Liver (tissue), 9 donors: Measurements from ENCODE around the gene KCNJ1. TPM values are rescaled to one million over a fixed set of nuclear protein-coding genes. Genes with fewer than 3 reads are reported as not detected.

Experiments
- DNase-seq: peaks from one replicate; pipeline ENCODE4 v3.0.0-alpha.2; 2017; ENCODE audit warnings: low spot score
- H3K27ac ChIP-seq, 2 donors: one replicate each; pipeline ENCODE4 v1.7.0; 2013; ENCODE audit warnings: inconsistent platforms in 2 of 2, low read length in 2 of 2, control low read depth in 1 of 2, low read depth in 1 of 2, mild to moderate bottlenecking in 1 of 2
- H3K27me3 ChIP-seq, 4 donors: one replicate each; pipeline versions ENCODE4 v1.6.1 to v1.7.0; 2013; ENCODE audit warnings: low read length in 3 of 4, inconsistent platforms in 1 of 4, mild to moderate bottlenecking in 1 of 4, moderate library complexity in 1 of 4; ENCODE audit not compliant: control insufficient read depth in 4 of 4, insufficient read depth in 4 of 4
- H3K36me3 ChIP-seq, 4 donors: one replicate each; pipeline versions ENCODE4 v1.6.1 to v1.7.0; 2013; ENCODE audit warnings: low read length in 3 of 4, mild to moderate bottlenecking in 3 of 4, low read depth in 1 of 4, moderate library complexity in 1 of 4; ENCODE audit not compliant: control insufficient read depth in 4 of 4, insufficient read depth in 3 of 4
- H3K4me1 ChIP-seq, 4 donors: one replicate each; pipeline versions ENCODE4 v1.6.1 to v1.7.0; 2013; ENCODE audit warnings: low read length in 3 of 4, mild to moderate bottlenecking in 3 of 4, moderate library complexity in 1 of 4; ENCODE audit not compliant: control insufficient read depth in 4 of 4, insufficient read depth in 4 of 4
- H3K4me3 ChIP-seq, 3 donors: one replicate each; pipeline versions ENCODE4 v1.6.1 to v1.7.0; 2013; ENCODE audit warnings: low read length in 3 of 3, control low read depth in 1 of 3, low read depth in 1 of 3, mild to moderate bottlenecking in 1 of 3
- H3K9ac ChIP-seq, 2 donors: one replicate each; pipeline ENCODE4 v1.7.0; 2013; ENCODE audit warnings: low read length in 2 of 2, mild to moderate bottlenecking in 2 of 2, moderate library complexity in 2 of 2, control low read depth in 1 of 2, low read depth in 1 of 2
- H3K9me3 ChIP-seq, 4 donors: one replicate each; pipeline versions ENCODE4 v1.6.1 to v1.7.0; 2013; ENCODE audit warnings: low read length in 3 of 4; ENCODE audit not compliant: control insufficient read depth in 4 of 4
- EGR1 ChIP-seq, 2 donors: IDR thresholded peaks; 2 replicates each; pipeline ENCODE4 v1.6.1; 2016 to 2018; ENCODE audit warnings: antibody characterized with exemption in 2 of 2, low read depth in 2 of 2
- FOXA1 ChIP-seq: IDR thresholded peaks from 2 replicates; pipeline ENCODE4 v1.6.1; 2016; ENCODE audit warnings: antibody characterized with exemption
- FOXA2 ChIP-seq: IDR thresholded peaks from 2 replicates; pipeline ENCODE4 v1.6.1; 2016; ENCODE audit warnings: antibody characterized with exemption
- GABPA ChIP-seq, 2 donors: IDR thresholded peaks in 1 of 2; conservative IDR thresholded peaks in 1 of 2; 2 replicates each; pipeline ENCODE4 v1.6.1; 2016; ENCODE audit warnings: antibody characterized with exemption in 2 of 2, mild to moderate bottlenecking in 1 of 2, moderate library complexity in 1 of 2
- HNF4G ChIP-seq: IDR thresholded peaks from 2 replicates; pipeline ENCODE4 v1.6.1; 2016; ENCODE audit warnings: antibody characterized with exemption
- JUND ChIP-seq, 2 donors: IDR thresholded peaks; 2 replicates each; pipeline ENCODE4 v1.6.1; 2016; ENCODE audit warnings: antibody characterized with exemption in 2 of 2
- NR2F2 ChIP-seq: IDR thresholded peaks from 2 replicates; pipeline ENCODE4 v1.6.1; 2016; ENCODE audit warnings: antibody characterized with exemption
- RAD21 ChIP-seq, 2 donors: IDR thresholded peaks; 2 replicates each; pipeline ENCODE4 v1.6.1; 2016; ENCODE audit warnings: antibody characterized with exemption in 2 of 2, mild to moderate bottlenecking in 2 of 2
- RXRA ChIP-seq, 2 donors: IDR thresholded peaks; 2 replicates each; pipeline ENCODE4 v1.6.1; 2017 to 2018; ENCODE audit warnings: antibody characterized with exemption in 2 of 2, mild to moderate bottlenecking in 1 of 2
- SP1 ChIP-seq: IDR thresholded peaks from 2 replicates; pipeline ENCODE4 v1.6.1; 2018; ENCODE audit warnings: antibody characterized with exemption, mild to moderate bottlenecking
- TAF1 ChIP-seq: conservative IDR thresholded peaks from 2 replicates; pipeline ENCODE4 v1.6.1; 2016; ENCODE audit warnings: antibody characterized with exemption, mild to moderate bottlenecking
- YY1 ChIP-seq: IDR thresholded peaks from 2 replicates; pipeline ENCODE4 v1.6.1; 2016; ENCODE audit warnings: antibody characterized with exemption, mild to moderate bottlenecking
- WGBS: extraction: QIAGEN DNeasy Blood & Tissue Kit; methylation state at CpG from one replicate; pipeline ENCODE4 v1.1.7; 2013; 5-methylcytosine and 5-hydroxymethylcytosine counted together
- polyA plus RNA-seq, 2 donors: library from polyadenylated mRNA; stranded (reverse) in 1 of 2; unstranded in 1 of 2; fragments of 200-250 nt in 1 of 2; fragments of >200 nt in 1 of 2; fragmentation: Nextera tagmentation in 1 of 2; extraction: Ambion mirVana in 1 of 2; gene quantifications; one replicate each; pipeline versions ENCODE4 v1.2.1 to v1.2.3, GENCODE V29; 2013 to 2015
- total RNA-seq, 2 donors: library from RNA; depleted of rRNA; stranded (reverse); fragments of >200 nt; gene quantifications; one replicate each; pipeline ENCODE4 v1.2.3, GENCODE V29; 2014
- TF ChIP-seq, protein P1 (sequence below): IDR thresholded peaks from 2 replicates; pipeline ENCODE4 v1.6.1; 2016; ENCODE audit warnings: antibody characterized with exemption
- TF ChIP-seq, protein P2 (sequence below): fragments of 150-350 bp; IDR thresholded peaks from 2 replicates; pipeline ENCODE4 v1.5.1; 2017; ENCODE audit warnings: improper control_type of control experiment, low read depth, low read length; ENCODE audit not compliant: missing input control
- TF ChIP-seq, protein P3 (sequence below): IDR thresholded peaks from 2 replicates; pipeline ENCODE4 v1.6.1; 2016; ENCODE audit warnings: antibody characterized with exemption, mild to moderate bottlenecking
- TF ChIP-seq, protein P4 (sequence below): IDR thresholded peaks from 2 replicates; pipeline ENCODE4 v1.6.1; 2016; ENCODE audit warnings: antibody characterized with exemption
- donor health status: healthy.
- donor health status: healthy.
- donor health status: healthy.
- donor health status: healthy.
- donor health status: healthy.

KCNJ1 gene
- total and polyA plus RNA-seq, 4 donors: 0.14 to 0.23 TPM; not detected in 2

DNA sequence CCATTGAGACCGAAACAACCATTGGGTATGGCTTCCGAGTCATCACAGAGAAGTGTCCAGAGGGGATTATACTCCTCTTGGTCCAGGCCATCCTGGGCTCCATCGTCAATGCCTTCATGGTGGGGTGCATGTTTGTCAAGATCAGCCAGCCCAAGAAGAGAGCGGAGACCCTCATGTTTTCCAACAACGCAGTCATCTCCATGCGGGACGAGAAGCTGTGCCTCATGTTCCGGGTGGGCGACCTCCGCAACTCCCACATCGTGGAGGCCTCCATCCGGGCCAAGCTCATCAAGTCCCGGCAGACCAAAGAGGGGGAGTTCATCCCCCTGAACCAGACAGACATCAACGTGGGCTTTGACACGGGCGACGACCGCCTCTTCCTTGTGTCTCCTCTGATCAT is 44.6 kb upstream of the KCNJ1 start:
- Histone ChIP-seq H3K27me3 (peaks cover 0 to 1% (median 0%) of the 10 kb centered on the region in 4 donors), H3K27ac (no peak overlapping the region), H3K9ac (no peak overlapping the region), H3K4me1 (no peaks in the 10 kb centered on the region), H3K4me3 (no peak overlapping the region), H3K9me3 (no peaks in the 10 kb centered on the region), H3K36me3 (no peaks in the 10 kb centered on the region)
- TF ChIP-seq, protein P1, sequence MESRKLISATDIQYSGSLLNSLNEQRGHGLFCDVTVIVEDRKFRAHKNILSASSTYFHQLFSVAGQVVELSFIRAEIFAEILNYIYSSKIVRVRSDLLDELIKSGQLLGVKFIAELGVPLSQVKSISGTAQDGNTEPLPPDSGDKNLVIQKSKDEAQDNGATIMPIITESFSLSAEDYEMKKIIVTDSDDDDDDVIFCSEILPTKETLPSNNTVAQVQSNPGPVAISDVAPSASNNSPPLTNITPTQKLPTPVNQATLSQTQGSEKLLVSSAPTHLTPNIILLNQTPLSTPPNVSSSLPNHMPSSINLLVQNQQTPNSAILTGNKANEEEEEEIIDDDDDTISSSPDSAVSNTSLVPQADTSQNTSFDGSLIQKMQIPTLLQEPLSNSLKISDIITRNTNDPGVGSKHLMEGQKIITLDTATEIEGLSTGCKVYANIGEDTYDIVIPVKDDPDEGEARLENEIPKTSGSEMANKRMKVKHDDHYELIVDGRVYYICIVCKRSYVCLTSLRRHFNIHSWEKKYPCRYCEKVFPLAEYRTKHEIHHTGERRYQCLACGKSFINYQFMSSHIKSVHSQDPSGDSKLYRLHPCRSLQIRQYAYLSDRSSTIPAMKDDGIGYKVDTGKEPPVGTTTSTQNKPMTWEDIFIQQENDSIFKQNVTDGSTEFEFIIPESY: no peak
- TF ChIP-seq, protein P2, sequence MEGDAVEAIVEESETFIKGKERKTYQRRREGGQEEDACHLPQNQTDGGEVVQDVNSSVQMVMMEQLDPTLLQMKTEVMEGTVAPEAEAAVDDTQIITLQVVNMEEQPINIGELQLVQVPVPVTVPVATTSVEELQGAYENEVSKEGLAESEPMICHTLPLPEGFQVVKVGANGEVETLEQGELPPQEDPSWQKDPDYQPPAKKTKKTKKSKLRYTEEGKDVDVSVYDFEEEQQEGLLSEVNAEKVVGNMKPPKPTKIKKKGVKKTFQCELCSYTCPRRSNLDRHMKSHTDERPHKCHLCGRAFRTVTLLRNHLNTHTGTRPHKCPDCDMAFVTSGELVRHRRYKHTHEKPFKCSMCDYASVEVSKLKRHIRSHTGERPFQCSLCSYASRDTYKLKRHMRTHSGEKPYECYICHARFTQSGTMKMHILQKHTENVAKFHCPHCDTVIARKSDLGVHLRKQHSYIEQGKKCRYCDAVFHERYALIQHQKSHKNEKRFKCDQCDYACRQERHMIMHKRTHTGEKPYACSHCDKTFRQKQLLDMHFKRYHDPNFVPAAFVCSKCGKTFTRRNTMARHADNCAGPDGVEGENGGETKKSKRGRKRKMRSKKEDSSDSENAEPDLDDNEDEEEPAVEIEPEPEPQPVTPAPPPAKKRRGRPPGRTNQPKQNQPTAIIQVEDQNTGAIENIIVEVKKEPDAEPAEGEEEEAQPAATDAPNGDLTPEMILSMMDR: no peak
- no peak for TF ChIP-seq SP1
- TF ChIP-seq, protein P3, sequence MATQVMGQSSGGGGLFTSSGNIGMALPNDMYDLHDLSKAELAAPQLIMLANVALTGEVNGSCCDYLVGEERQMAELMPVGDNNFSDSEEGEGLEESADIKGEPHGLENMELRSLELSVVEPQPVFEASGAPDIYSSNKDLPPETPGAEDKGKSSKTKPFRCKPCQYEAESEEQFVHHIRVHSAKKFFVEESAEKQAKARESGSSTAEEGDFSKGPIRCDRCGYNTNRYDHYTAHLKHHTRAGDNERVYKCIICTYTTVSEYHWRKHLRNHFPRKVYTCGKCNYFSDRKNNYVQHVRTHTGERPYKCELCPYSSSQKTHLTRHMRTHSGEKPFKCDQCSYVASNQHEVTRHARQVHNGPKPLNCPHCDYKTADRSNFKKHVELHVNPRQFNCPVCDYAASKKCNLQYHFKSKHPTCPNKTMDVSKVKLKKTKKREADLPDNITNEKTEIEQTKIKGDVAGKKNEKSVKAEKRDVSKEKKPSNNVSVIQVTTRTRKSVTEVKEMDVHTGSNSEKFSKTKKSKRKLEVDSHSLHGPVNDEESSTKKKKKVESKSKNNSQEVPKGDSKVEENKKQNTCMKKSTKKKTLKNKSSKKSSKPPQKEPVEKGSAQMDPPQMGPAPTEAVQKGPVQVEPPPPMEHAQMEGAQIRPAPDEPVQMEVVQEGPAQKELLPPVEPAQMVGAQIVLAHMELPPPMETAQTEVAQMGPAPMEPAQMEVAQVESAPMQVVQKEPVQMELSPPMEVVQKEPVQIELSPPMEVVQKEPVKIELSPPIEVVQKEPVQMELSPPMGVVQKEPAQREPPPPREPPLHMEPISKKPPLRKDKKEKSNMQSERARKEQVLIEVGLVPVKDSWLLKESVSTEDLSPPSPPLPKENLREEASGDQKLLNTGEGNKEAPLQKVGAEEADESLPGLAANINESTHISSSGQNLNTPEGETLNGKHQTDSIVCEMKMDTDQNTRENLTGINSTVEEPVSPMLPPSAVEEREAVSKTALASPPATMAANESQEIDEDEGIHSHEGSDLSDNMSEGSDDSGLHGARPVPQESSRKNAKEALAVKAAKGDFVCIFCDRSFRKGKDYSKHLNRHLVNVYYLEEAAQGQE: no peak
- TF ChIP-seq NR2F2: no peak
- TF ChIP-seq EGR1 (IDR thresholded peaks at IDR 0.05; ENCODE audit: low read depth in 2 of 2): no peak
- no peak for TF ChIP-seq HNF4G
- TF ChIP-seq TAF1: no peak
- TF ChIP-seq, protein P4, sequence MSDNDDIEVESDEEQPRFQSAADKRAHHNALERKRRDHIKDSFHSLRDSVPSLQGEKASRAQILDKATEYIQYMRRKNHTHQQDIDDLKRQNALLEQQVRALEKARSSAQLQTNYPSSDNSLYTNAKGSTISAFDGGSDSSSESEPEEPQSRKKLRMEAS: no peak
- TF ChIP-seq FOXA1: no peak
- no peak for TF ChIP-seq RAD21 (IDR thresholded peaks at IDR 0.05)
- no peak for TF ChIP-seq JUND (IDR thresholded peaks at IDR 0.05)
- no peak for TF ChIP-seq FOXA2
- no peak for TF ChIP-seq GABPA (IDR thresholded peaks at IDR 0.05 in 1 of 2, conservative IDR thresholded peaks at IDR 0.05 in 1 of 2)
- DNase-seq: no peak
- 96% methylated on average over 18 of the region's 18 CpGs for WGBS

DNA sequence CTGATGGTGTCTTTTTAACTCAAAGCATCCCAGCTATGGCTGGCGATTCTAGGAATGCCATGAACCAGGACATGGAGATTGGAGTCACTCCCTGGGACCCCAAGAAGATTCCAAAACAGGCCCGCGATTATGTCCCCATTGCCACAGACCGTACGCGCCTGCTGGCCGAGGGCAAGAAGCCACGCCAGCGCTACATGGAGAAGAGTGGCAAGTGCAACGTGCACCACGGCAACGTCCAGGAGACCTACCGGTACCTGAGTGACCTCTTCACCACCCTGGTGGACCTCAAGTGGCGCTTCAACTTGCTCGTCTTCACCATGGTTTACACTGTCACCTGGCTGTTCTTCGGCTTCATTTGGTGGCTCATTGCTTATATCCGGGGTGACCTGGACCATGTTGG is 44.1 kb upstream of the KCNJ1 start:
- DNase-seq: no peak
- TF ChIP-seq JUND (IDR thresholded peaks at IDR 0.05) (no peak), SP1 (no peak), TAF1 (no peak), YY1 (no peak), HNF4G (no peak), NR2F2 (no peak), EGR1 (IDR thresholded peaks at IDR 0.05; ENCODE audit: low read depth in 2 of 2) (no peak), FOXA1 (no peak), RXRA (IDR thresholded peaks at IDR 0.05) (no peak)
- TF ChIP-seq, protein P3: no peak
- TF ChIP-seq, protein P2: no peak
- TF ChIP-seq, protein P4: no peak

More for the DNA sequence above, 44.1 kb upstream of the KCNJ1 start:
- H3K9ac ChIP-seq: no peak overlapping the region
- no peaks in the 10 kb centered on the region for H3K36me3 ChIP-seq
- WGBS: 95% methylated on average over 17 of the region's 17 CpGs
- H3K4me3 ChIP-seq: no peak overlapping the region
- no peak overlapping the region for H3K27ac ChIP-seq
- no peaks in the 10 kb centered on the region for H3K9me3 ChIP-seq
- H3K4me1 ChIP-seq: peaks cover 0 to 2% (median 0%) of the 10 kb centered on the region in 4 donors
- H3K27me3 ChIP-seq: peaks cover 0 to 3% (median under 1%) of the 10 kb centered on the region in 4 donors
